Measurements from ENCODE around the gene ZNF619. TPM values are rescaled to one million over a fixed set of nuclear protein-coding genes. Genes with fewer than 3 reads are reported as not detected.
A peak's percentile ranks its signal among the peaks of the same experiment; 100 is the strongest.

The ZNF619 gene
- total and polyA plus RNA-seq, 9 of the 15 experiments (the other 6 are each of a cell fraction or from before 2014, with no cell fraction given) = 1.3 to 9.1 (median 6.3) TPM

DNA sequence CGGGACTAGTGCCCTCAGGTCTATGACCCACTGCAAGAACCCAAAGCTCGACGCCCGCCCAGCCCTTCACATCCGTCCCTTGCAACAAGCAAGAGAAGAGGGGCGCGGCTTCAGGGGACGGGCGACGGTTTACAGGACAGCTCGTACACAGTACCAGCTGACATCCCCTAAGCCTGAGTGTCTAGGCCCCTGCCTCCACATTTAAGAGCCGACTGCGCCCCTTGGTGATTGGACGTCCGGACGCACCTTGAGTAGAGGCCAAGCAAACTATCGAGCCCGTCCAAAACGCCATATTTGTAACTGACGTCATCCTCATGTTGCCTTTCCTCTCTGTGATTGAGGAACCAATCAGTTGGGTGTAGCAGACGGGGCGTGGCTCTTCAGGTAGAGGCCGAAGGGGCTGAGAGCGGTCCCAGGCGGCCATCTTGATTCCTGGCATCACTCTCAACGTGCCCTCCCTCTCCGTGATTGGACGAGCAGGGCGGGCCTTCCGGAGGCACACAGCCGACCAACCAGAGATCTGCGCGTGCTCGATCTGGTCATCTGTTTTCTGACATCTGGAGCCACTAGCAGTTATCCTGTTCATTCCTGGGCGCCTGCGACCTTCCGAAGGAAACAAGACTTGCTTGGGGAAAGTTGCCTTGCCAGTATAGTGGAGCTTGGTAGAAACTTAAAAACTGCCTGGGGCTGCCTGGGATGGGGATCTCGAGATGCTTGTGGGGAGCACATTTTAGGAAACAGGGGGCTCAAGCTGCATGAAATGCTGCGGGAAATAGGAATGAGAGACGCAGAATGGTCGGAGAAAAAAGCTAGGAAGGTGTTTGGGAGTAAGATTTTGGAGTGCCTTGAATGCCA is 23.8 kb upstream of the ZNF619 start (continued):
- TF ChIP-seq ZBTB12 (CRISPR knock-in tag; IDR thresholded peaks at IDR 0.05) = peak; percentile 69
- peak; percentile 14; the same call in 1 of the 2 replicates for TF ChIP-seq PREB (CRISPR knock-in tag; IDR thresholded peaks at IDR 0.05)
- TF ChIP-seq KAT7 (CRISPR knock-in tag; IDR thresholded peaks at IDR 0.05; ENCODE audit: borderline replicate concordance) = peak; percentile 78; the same call in 1 of the 2 replicates
- no peak for TF ChIP-seq EGR1 (conservative IDR thresholded peaks at IDR 0.05)
- TF ChIP-seq, protein P1, sequence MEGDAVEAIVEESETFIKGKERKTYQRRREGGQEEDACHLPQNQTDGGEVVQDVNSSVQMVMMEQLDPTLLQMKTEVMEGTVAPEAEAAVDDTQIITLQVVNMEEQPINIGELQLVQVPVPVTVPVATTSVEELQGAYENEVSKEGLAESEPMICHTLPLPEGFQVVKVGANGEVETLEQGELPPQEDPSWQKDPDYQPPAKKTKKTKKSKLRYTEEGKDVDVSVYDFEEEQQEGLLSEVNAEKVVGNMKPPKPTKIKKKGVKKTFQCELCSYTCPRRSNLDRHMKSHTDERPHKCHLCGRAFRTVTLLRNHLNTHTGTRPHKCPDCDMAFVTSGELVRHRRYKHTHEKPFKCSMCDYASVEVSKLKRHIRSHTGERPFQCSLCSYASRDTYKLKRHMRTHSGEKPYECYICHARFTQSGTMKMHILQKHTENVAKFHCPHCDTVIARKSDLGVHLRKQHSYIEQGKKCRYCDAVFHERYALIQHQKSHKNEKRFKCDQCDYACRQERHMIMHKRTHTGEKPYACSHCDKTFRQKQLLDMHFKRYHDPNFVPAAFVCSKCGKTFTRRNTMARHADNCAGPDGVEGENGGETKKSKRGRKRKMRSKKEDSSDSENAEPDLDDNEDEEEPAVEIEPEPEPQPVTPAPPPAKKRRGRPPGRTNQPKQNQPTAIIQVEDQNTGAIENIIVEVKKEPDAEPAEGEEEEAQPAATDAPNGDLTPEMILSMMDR (IDR thresholded peaks at IDR 0.05 in 2 of 3, conservative IDR thresholded peaks at IDR 0.05 in 1 of 3; ENCODE audit: insufficient read depth in 2 of 3, low read depth in 1 of 3, low read length in 3 of 3) = peak in 2 of 3 experiments; percentile 9 to 33; a peak in 2 of 6 replicates
- TF ChIP-seq GATAD2B (IDR thresholded peaks at IDR 0.05; ENCODE audit: borderline replicate concordance) = no peak
- 0 out of 2 replicates have a peak, but pooled peaks have one; percentile 48 for TF ChIP-seq E2F3 (CRISPR knock-in tag; IDR thresholded peaks at IDR 0.05)
- no peak for TF ChIP-seq ZC3H4 (CRISPR knock-in tag; IDR thresholded peaks at IDR 0.05; ENCODE audit: borderline replicate concordance)
- TF ChIP-seq ZNF717 (CRISPR knock-in tag; IDR thresholded peaks at IDR 0.05) = no peak
- TF ChIP-seq, protein P2, sequence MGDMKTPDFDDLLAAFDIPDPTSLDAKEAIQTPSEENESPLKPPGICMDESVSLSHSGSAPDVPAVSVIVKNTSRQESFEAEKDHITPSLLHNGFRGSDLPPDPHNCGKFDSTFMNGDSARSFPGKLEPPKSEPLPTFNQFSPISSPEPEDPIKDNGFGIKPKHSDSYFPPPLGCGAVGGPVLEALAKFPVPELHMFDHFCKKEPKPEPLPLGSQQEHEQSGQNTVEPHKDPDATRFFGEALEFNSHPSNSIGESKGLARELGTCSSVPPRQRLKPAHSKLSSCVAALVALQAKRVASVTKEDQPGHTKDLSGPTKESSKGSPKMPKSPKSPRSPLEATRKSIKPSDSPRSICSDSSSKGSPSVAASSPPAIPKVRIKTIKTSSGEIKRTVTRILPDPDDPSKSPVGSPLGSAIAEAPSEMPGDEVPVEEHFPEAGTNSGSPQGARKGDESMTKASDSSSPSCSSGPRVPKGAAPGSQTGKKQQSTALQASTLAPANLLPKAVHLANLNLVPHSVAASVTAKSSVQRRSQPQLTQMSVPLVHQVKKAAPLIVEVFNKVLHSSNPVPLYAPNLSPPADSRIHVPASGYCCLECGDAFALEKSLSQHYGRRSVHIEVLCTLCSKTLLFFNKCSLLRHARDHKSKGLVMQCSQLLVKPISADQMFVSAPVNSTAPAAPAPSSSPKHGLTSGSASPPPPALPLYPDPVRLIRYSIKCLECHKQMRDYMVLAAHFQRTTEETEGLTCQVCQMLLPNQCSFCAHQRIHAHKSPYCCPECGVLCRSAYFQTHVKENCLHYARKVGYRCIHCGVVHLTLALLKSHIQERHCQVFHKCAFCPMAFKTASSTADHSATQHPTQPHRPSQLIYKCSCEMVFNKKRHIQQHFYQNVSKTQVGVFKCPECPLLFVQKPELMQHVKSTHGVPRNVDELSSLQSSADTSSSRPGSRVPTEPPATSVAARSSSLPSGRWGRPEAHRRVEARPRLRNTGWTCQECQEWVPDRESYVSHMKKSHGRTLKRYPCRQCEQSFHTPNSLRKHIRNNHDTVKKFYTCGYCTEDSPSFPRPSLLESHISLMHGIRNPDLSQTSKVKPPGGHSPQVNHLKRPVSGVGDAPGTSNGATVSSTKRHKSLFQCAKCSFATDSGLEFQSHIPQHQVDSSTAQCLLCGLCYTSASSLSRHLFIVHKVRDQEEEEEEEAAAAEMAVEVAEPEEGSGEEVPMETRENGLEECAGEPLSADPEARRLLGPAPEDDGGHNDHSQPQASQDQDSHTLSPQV (IDR thresholded peaks at IDR 0.05) = no peak; the same call in 1 of the 2 replicates
- TF ChIP-seq HDGF (IDR thresholded peaks at IDR 0.05) = no peak
- TF ChIP-seq HLTF (IDR thresholded peaks at IDR 0.05) = no peak
- peak; percentile 81; the same call in 1 of the 2 replicates for TF ChIP-seq SMAD3 (CRISPR knock-in tag; conservative IDR thresholded peaks at IDR 0.05)
- peak; percentile 100 for TF ChIP-seq ATF3 (IDR thresholded peaks at IDR 0.05)
- peak; percentile 95 for TF ChIP-seq ATF3 (CRISPR knock-in tag; conservative IDR thresholded peaks at IDR 0.05)
- no peak for TF ChIP-seq BRF1 (IDR thresholded peaks at IDR 0.05; ENCODE audit: borderline replicate concordance, extremely low read depth, insufficient read length)
- no peak for TF ChIP-seq FOXJ3 (CRISPR knock-in tag; IDR thresholded peaks at IDR 0.05)
- peak; percentile 87 for TF ChIP-seq HCFC1 (IDR thresholded peaks at IDR 0.05; ENCODE audit: low read depth, low read length)

All from K562 (cell line).